ENCODE data around the gene NRAP.

Gene NRAP

DNA sequence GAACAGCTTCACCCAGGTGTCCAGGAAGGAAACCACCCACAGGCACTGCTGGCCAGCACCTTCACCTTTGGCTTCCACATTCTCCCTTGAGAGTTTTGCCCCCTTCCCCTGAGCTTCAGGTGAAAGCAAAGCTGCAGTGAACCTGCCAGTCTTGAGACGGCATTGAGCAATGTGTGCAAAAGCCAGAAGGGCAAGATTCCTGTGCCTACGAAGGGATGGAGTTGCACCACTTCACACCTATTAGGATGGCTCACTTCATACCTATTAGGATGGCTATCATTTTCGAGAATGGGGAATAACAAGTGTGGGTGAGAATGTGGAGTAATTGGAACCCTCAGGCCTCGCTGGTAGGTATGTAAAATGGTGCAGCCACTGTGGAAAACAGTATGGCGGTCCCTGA, 103.8 kb downstream of the NRAP start:
- DNase-seq (ENCODE audit: low spot score), result no peak

DNA sequence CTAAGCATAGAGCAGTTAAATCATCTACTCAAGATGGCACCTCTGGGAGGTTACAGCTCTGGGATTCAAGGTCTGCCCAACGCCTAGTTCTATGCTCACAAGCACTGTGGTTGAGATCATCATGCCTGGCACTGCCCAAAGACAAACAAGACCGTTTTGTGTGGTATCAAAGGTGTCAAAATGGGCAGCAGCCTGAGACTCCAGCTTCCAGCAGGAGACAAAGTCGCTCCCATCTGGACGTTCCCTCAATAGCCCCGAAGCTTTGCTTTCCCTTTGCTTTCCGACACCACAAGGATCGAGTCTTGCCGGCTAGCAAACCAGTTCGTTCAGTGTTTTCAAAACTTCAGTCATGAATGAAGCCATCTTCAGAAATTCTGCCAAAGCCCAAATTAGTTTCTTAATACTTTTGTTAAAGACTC, 105.9 kb downstream of the NRAP start:
- no peak for DNase-seq (ENCODE audit: low spot score)

DNA sequence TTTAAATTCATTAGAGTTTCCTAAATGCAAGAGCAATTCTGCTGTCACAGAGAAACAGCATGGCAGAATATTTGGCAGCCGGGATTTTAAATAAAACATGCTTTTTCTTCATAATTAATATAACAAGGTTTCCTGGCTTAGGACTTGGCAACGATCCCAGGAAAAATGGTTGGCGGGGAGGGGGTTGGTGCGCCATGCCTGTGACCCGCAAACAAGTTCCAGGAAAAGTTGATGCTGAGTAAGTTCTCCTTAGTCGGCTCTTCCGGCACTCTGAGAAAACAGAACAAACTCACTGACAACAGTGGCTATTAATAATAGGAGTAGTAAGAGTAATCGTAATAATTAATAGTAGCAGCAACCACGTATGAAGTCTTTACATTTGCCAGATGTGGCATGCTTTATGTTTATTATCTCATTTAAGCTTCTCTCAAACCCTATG, 106.4 kb downstream of the NRAP start:
- DNase-seq (ENCODE audit: low spot score), result no peak

DNA sequence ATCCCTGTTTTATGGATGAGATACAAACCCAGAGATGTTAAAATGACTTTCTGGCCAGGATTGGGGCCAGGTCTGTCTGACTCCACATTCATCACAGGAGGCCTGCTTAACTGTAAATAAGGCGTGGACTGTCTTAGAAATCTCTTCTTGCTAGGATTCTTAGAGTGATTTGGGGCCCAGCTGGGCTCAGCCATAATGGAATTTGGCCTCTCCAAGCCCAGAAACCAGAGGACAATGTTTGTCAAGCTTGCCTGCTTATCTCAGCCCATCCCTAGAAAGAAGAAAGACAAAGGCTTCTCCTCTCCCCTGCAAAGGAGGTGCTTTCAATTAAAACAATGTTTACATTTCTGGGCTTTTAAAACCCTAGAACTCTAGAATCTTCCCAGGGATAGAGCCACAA, 108.1 kb downstream of the NRAP start:
- no peak for DNase-seq (ENCODE audit: low spot score)

DNA sequence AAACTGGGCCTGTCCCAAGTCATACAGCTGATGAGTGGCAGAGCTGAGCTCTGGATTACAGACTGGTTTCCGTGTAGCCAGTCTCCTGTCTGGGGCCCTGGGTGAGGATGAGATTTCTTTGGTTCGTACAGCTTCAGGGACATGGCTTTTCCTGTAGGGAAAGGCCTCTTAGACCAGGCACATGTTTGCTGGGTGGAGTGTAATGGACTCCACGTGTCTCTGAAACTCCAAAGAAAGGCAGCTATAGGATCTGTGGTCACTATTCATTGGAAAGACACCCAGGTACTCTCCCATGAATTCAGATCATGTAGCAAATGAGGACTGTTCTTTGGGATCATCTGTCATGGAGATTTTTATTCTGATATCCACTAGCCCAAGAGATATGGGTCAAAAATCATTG, 108.6 kb downstream of the NRAP start:
- DNase-seq (ENCODE audit: low spot score), result no peak

DNA sequence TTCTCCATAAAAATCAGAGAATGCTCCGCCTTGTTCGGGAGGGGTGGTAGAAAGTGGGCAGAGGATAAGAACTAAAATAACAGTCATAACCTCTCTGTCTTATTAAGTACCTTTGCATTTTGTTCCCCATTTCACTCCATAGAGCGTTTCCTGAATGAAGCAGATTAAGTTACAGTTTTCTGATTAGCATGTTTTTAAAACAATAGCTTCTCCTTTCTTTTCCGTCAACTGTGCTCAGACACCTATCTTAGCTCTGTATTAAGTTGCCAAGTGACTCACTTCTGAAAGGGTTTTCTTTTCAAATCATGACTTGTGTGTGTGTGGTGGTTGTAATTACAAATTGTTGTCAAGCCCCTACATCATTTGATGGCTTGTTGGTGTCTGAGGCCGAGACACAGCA, 109.6 kb downstream of the NRAP start:
- no peak for DNase-seq (ENCODE audit: low spot score)

DNA sequence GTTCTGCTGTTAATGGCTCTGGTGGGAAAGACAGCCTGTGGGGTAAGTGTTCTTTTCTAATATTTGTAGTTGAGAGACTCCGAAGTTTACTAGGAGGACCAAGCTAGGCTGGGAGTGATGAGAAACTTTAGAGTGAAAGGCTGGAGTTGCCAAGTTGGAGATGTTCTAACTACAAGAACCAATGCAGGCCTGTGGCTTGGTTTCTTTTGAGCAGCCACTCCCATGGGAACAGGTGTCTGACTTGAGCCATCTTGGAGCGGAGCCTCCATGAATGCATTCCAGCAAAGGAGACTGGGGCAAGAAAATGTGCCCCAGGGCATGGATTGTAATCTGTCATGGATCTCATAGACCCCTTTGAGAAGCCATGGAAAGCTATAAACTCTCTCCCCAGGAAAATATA, 110.7 kb downstream of the NRAP start:
- DNase-seq (ENCODE audit: low spot score), result no peak

DNA sequence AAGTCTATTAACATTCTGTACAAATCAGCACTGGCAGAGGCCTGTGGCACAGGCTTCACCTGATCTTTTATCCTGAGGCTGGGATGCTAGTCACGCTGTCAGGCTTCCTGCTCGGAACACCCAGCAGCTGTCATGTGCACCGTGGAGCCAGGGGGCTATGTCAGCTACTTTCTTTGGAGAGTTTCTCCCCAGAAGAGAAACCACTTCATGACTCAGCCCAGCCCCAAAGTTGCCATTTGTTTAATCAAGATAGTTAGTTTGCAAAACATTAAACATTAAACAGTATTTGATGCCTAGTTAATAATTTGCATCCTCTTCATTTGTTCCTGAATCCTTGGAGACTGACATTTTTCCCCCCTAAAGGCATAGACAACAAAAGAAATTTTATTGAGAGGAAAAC, 111.1 kb downstream of the NRAP start, which contains the start of gene HABP2:
HABP2 (plus strand) TSS at position 353 of the 400 bp plus-strand sequence. CDS start 69 bp downstream, outside the sequence.
- DNase-seq (ENCODE audit: low spot score), result no peak

DNA sequence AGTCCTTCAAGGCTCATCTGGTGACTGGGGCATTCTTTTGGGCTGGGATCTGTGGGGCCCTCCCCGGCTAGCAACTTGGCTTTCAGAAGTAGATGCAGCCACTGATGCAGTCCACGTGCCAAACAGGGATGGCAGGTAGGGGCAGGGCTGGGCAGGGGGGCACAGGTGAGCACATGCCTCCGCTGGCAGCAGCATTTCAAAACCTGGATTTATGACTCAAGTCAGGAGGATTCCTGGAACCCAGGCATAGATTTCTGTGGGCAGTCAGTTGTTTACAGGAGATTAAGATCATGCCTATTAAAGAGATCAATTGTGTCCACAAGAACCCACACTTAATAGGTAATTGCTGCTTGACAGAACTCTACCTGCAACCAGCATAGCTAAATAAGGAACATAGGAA, 111.8 kb downstream of the NRAP start:
- DNase-seq (ENCODE audit: low spot score), result no peak

DNA sequence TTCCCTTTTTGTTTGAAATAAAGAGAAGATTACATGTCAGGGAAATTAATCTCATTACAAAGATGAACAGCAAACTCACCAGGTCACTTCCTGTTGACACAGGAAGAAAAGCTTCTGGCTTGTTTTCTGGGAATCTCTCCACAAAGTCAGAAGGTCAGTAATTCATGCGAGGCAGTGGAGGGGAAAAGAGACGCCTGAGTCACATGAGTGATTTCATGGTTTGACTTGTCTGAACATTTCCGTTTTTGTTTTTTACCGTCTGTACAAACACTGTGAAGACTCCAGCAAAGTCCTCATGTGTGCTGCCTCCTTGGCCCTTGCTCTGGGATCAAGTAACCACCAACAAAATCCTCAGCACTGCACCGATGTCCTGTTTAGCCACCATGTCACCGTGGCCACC, 113.5 kb downstream of the NRAP start:
- no peak for DNase-seq (ENCODE audit: low spot score)

DNA sequence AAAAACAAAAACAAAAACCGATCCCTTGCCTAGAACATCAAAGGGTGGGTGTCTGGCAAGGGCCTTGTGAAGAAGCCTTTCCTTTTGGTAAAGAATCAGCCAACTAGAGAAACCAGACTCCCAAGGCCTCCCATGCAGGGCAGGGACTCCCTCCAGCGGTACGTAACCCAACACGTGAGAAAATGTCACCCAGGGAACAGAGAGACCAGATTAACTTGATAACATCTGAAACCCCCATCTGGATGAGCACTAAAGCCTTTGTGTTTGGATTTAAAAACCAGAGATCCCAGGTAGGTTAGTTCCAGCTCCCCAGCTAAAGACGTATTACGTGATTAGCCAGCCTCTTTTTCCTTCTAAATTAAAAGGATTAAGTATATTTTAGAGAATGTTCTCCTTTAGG, 114.0 kb downstream of the NRAP start:
- DNase-seq (ENCODE audit: low spot score), result no peak

DNA sequence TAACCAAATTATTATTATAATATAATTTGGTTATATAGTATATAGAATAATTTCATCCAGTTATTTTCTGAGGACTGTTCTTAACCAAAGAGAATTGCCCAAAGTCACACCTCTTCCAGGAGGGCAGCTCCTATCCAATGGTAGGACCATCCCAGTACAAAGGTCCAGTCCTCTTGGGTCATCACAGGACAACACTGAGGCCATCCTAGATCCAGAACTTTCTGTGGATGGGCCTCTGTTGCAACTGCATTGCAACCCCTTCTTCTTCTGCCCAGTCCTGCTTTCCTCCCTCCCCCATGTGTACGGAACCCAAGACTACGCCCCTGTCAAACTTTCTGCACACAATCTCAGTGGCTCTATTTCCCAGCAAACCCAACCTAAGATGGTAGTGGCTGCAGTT, 116.4 kb downstream of the NRAP start:
- DNase-seq (ENCODE audit: low spot score), result no peak

DNA sequence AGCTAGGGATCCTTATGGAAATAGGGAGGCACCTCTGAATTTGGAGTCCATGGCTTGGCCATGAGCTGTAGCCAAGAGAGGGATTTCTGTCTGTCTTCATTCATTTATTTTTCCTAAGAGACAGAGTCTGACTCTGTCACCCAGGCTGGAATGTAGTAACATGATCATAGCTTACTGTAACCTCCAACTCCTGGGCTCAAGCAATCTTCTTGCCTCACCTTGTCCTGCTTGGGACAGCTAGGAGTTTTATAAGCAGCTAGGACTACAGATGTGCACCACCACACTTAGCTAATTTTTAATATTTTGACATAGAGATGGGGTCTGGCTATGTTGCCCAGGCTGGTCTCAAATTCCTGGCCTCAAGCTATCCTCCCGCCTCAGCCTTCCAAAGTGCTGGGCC, 119.4 kb downstream of the NRAP start:
- DNase-seq (ENCODE audit: low spot score), result no peak

DNA sequence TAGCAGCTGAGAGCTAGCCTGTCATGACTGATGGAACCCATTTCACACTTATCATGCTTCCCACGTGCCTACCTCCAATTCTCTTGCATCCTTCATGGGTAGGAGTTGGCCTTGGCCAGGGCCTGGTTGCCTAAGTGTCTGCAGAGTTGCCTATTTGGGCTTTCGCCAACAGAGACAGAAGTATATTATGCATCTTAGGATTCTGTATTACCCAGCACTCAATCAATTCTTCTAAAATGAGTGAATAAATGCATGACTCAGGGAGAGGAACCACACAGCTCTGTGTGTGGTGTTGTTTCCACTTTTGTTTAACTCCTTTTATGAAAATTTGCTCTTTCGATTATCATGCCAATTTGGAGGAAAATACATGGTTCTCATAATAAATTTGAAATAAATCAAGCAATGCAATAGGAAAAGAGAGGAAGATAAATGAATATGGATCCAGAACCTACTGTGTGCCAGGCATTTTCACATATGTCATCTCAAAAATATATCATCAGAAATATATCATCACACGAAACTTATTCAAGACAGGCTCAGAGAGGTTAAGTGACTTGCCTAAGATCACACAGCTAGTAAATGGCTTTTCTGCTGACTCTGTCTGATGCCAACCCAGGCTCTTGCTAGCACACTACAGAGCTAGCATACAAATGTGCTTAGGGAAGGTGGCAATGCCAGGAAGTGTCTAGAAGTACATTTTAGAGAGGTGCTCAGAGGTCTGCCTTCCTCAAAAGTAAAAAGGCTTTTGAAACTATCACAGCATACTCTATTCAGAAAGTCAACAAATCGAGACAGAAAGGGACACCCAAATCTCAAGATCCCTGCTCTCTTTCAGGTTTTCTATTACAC, 120.5 kb downstream of the NRAP start:
- no peak for DNase-seq (ENCODE audit: low spot score)

DNA sequence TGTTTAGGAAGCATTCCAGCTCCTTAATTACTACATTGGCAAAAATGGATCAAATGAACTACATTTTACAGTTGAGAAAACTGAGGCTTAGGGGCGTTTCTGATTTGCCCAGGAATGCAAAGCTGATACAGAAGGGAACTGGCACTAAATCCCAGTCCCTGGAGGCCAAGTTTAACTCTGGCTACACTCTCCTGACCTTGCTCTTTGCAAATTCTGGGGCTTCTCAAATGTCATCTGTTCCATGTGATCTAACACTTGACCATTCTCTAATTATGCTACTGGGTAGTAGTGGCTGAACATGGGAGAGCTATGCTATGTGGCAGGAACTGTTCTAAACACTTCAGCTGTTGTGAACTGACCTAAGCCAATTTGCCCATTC, 122.3 kb downstream of the NRAP start:
- DNase-seq (ENCODE audit: low spot score), result no peak

DNA sequence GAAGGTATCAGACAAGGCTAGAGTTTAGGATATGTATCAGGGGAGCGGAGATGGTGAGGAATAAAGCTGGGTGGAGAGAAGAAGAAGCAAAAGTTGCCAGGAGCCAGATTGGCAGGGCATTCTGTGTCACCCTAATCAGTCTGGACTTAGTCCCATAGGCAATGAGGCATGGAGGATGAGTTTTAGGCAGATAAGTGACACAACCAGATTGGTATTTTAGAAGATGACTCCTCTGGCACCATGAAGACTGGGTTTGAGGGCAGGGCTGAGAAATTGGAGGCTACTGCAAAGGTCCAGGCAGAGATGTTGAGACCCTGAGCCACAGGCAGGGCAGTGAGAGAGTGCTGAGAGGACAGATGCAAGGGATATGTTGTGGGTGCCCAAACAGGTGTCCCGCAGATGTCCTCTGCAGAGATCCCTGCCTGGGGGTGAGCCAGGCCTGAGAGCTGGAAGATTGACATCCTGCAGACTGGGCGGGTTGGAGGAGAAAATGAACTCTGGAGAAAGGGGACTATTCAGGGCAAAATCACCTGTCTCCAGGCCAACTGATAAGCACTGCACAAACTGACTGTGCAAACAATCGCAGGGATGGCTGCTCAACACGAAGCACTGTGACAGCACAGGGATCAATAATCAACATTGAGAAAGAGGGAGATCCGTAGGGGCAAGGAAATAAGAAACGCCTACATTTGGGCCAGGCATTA, 122.8 kb downstream of the NRAP start:
- DNase-seq (ENCODE audit: low spot score), result peak; percentile 8

DNA sequence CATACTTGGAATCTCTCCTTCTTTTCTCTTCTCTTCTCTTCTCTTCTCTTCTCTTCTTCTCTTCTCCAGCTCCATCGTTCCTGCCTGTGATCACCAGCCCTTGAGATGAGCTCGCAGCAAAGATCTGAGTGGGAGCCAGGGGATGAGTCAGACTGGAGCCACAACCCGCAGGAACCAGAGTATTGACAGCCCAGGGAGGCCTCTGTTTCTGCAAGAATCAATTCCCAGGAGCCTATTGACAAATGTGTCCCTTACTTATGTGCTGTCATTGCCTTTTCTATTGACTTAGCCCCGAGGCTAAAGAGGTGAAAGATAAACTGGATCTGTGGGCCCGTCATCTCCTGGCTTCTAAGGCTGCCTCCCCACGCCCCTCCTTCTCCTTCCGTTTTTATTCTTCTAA, 124.1 kb downstream of the NRAP start:
- no peak for DNase-seq (ENCODE audit: low spot score)

Data from RKO (cell line).